ENCODE data around the gene TNFAIP2. TPM values are rescaled to one million over a fixed set of nuclear protein-coding genes. Genes with fewer than 3 reads are reported as not detected.

TNFAIP2 gene
- total and polyA plus RNA-seq, 2 donors (not counting 3 experiments of a cell fraction or from before 2014, with no cell fraction given) = 31.6 to 42.7 TPM

GRCh38 chr14:103125098-103126070, 2.1 kb downstream of the TNFAIP2 start:
- Histone ChIP-seq H3K4me1 (ENCODE audit: control insufficient read depth, extremely low read depth, insufficient read depth, low read length) (peaks cover 33% of the 10 kb centered on the region), H3K4me2 (ENCODE audit: insufficient read depth, low read length) (no peak overlapping the region), H3K27ac (ENCODE audit: insufficient read depth, low read depth, low read length) (no peak overlapping the region), H3K79me2 (ENCODE audit: control insufficient read depth, insufficient read depth, low read length) (no peaks in the 10 kb centered on the region), H3K27me3 (ENCODE audit: control insufficient read depth in 2 of 2, insufficient read depth in 2 of 2, low read length in 2 of 2) (no peaks in the 10 kb centered on the region), H3K9ac (replicated peaks; ENCODE audit: extremely low read depth, insufficient read depth, low read length) (no peak overlapping the region), H3K4me3 (replicated peaks in 1 of 3; ENCODE audit: insufficient read depth in 1 of 3, low read depth in 1 of 3, low read length in 3 of 3) (no peak overlapping the region), H4K20me1 (replicated peaks; ENCODE audit: control insufficient read depth, extremely low read depth, insufficient read depth, low read length) (no peaks in the 10 kb centered on the region), H3K9me3 (replicated peaks; ENCODE audit: control insufficient read depth, insufficient read depth, low read length) (no peaks in the 10 kb centered on the region), H3K36me3 (ENCODE audit: control insufficient read depth in 2 of 2, extremely low read depth in 1 of 2, insufficient read depth in 2 of 2, low read length in 2 of 2) (peaks cover 0 to 6% of the 10 kb centered on the region in 2 experiments), H2AFZ (ENCODE audit: low read depth, low read length) (no peak overlapping the region), H3K9me1 (replicated peaks; ENCODE audit: control insufficient read depth, extremely low read depth, insufficient read depth, low read length) (no peaks in the 10 kb centered on the region)
- DNase-seq (ENCODE audit: low read depth, low spot score) (no peak), FAIRE-seq (no peak)
- ChIA-PET CTCF (interaction anchor here (1.3 to 6.9 kb wide), 5 partner anchors 7 to 59 kb away, joined by 3 to 86 read pairs (median 6); no protein-coding TSS in a partner anchor), POLR2A (no interaction called here)
- no peak for TF ChIP-seq EZH2 (IDR thresholded peaks at IDR 0.05; ENCODE audit: borderline replicate concordance, low read depth, low read length, severe bottlenecking)
- no peak for TF ChIP-seq JUN (IDR thresholded peaks at IDR 0.05; ENCODE audit: borderline replicate concordance, insufficient read depth, insufficient read length, low read depth)
- TF ChIP-seq FOS (IDR thresholded peaks at IDR 0.05; ENCODE audit: borderline replicate concordance, insufficient read depth, low read length) = no peak
- no peak for TF ChIP-seq CTCF (IDR thresholded peaks at IDR 0.05; ENCODE audit: extremely low read depth in 1 of 2, insufficient read depth in 1 of 2, low read depth in 1 of 2, low read length in 2 of 2)
- no peak for TF ChIP-seq POLR2A (IDR thresholded peaks at IDR 0.05; ENCODE audit: low read depth, low read length)
- no TSS peak for BruUV-seq (replicated peaks)
- intact Hi-C loops (cut with micrococcal nuclease) (loop anchor here (10.0 kb wide), 1 partner anchor 259 kb away; the partner anchor contains the start of gene MARK3), dilution Hi-C loops (cut with MboI; ENCODE audit: extremely low pct_ligation_motif_present, low sequenced_read_pairs) (no loop called here)
